Measurements from ENCODE around the gene FGF1.

DNA sequence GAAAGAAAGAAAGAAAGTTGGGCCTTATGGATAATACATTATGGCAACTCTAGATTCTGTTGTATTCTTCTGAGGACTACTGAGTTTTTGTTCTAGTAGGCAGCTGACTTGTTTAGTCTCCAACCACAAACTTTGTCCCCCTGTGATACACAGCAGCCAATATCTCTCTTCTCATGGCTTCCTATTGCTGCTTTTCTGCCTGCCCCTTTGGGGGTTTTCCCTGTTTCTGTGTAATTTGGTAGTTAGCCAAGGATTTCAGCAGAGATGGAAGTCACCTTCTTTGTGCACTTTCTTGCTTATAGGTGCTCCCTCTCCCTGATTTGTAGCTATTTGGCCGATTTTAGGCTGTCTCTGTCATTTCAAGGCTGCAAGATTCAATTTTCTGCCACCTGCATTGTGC is 109.6 kb downstream of the FGF1 start:
- TF ChIP-seq, protein P1, sequence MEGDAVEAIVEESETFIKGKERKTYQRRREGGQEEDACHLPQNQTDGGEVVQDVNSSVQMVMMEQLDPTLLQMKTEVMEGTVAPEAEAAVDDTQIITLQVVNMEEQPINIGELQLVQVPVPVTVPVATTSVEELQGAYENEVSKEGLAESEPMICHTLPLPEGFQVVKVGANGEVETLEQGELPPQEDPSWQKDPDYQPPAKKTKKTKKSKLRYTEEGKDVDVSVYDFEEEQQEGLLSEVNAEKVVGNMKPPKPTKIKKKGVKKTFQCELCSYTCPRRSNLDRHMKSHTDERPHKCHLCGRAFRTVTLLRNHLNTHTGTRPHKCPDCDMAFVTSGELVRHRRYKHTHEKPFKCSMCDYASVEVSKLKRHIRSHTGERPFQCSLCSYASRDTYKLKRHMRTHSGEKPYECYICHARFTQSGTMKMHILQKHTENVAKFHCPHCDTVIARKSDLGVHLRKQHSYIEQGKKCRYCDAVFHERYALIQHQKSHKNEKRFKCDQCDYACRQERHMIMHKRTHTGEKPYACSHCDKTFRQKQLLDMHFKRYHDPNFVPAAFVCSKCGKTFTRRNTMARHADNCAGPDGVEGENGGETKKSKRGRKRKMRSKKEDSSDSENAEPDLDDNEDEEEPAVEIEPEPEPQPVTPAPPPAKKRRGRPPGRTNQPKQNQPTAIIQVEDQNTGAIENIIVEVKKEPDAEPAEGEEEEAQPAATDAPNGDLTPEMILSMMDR (IDR thresholded peaks at IDR 0.05), result no peak
- TF ChIP-seq POLR2A (IDR thresholded peaks at IDR 0.05), result no peak

Data from heart left ventricle (tissue), 13 donors.